ENCODE measurements around the gene BPIFB1. TPM values are rescaled to one million over a fixed set of nuclear protein-coding genes. Genes with fewer than 3 reads are reported as not detected.

The BPIFB1 gene
- total and polyA plus RNA-seq, 2 of the 13 experiments (the other 11 are each of a cell fraction or from before 2014, with no cell fraction given): 0.82 to 4.4 TPM

DNA sequence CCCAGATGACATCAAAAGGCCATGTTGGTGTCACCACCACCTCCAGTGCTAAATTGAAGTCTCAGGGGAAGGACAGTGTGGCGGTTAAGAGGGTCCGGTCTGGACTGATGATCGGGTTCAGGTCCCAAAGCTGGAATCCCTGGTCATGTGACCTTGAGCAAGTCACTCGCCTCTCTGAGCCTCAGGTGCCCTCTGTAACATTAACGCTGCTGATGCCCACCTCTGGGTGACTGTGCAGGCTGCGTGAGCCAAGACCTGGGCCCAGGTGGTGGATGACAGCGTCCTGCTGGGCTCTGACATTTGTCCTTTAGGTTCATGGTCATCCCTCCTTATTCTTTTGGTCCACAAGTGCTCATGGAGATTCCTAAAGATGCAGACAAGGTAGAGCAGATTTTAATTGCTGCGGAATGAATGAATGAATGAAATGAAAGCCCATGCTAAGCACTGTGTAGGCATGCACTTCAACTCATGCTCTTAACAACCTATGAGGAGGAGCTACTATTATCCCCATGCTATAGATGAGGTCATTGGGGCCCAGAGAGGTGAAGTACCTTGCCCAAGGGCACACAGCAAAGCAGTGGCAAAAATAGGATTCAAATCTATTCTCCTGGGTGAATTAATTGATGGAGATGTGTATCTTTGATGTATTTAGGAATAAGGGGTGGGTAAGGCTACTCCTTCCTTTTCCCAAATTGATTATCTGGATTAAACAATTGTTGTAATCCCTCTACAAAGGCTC, 649 bp upstream of the BPIFB1 start (continued):
- TF ChIP-seq, protein P1, sequence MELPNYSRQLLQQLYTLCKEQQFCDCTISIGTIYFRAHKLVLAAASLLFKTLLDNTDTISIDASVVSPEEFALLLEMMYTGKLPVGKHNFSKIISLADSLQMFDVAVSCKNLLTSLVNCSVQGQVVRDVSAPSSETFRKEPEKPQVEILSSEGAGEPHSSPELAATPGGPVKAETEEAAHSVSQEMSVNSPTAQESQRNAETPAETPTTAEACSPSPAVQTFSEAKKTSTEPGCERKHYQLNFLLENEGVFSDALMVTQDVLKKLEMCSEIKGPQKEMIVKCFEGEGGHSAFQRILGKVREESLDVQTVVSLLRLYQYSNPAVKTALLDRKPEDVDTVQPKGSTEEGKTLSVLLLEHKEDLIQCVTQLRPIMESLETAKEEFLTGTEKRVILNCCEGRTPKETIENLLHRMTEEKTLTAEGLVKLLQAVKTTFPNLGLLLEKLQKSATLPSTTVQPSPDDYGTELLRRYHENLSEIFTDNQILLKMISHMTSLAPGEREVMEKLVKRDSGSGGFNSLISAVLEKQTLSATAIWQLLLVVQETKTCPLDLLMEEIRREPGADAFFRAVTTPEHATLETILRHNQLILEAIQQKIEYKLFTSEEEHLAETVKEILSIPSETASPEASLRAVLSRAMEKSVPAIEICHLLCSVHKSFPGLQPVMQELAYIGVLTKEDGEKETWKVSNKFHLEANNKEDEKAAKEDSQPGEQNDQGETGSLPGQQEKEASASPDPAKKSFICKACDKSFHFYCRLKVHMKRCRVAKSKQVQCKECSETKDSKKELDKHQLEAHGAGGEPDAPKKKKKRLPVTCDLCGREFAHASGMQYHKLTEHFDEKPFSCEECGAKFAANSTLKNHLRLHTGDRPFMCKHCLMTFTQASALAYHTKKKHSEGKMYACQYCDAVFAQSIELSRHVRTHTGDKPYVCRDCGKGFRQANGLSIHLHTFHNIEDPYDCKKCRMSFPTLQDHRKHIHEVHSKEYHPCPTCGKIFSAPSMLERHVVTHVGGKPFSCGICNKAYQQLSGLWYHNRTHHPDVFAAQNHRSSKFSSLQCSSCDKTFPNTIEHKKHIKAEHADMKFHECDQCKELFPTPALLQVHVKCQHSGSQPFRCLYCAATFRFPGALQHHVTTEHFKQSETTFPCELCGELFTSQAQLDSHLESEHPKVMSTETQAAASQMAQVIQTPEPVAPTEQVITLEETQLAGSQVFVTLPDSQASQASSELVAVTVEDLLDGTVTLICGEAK (IDR thresholded peaks at IDR 0.05): no peak
- TF ChIP-seq, protein P1 (CRISPR knock-in tag; IDR thresholded peaks at IDR 0.05): 0 out of 2 replicates have a peak, but pooled peaks have one; percentile 17
- TF ChIP-seq, protein P2, sequence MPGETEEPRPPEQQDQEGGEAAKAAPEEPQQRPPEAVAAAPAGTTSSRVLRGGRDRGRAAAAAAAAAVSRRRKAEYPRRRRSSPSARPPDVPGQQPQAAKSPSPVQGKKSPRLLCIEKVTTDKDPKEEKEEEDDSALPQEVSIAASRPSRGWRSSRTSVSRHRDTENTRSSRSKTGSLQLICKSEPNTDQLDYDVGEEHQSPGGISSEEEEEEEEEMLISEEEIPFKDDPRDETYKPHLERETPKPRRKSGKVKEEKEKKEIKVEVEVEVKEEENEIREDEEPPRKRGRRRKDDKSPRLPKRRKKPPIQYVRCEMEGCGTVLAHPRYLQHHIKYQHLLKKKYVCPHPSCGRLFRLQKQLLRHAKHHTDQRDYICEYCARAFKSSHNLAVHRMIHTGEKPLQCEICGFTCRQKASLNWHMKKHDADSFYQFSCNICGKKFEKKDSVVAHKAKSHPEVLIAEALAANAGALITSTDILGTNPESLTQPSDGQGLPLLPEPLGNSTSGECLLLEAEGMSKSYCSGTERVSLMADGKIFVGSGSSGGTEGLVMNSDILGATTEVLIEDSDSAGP (CRISPR knock-in tag; IDR thresholded peaks at IDR 0.05; ENCODE audit: borderline replicate concordance): 0 out of 2 replicates have a peak, but pooled peaks have one; percentile 26
- TF ChIP-seq ZMAT3 (CRISPR knock-in tag; conservative IDR thresholded peaks at IDR 0.05) (0 out of 2 replicates have a peak, but pooled peaks have one; percentile 2), TBX2 (CRISPR knock-in tag; IDR thresholded peaks at IDR 0.05; ENCODE audit: borderline replicate concordance) (0 out of 2 replicates have a peak, but pooled peaks have one; percentile 14), BHLHE40 (IDR thresholded peaks at IDR 0.05; ENCODE audit: low read length) (no peak)

Measured in HepG2 (cell line).